Measurements from ENCODE around the gene SLC25A39.
A peak's percentile ranks its signal among the peaks of the same experiment; 100 is the strongest.

The SLC25A39 gene

GRCh38 chr17:44361292-44362260 lies 37.0 kb upstream of the SLC25A39 start:
- Histone ChIP-seq H3K27ac (ENCODE audit: low read depth, low read length) (no peak overlapping the region), H3K9ac (ENCODE audit: low read length) (no peak overlapping the region), H3K4me3 (ENCODE audit: low read depth in 1 of 2, low read length in 2 of 2) (no peak overlapping the region), H3K36me3 (ENCODE audit: insufficient read depth, low read length) (no peaks in the 10 kb centered on the region), H3K27me3 (ENCODE audit: control insufficient read depth in 1 of 2, insufficient read depth in 2 of 2, low read length in 2 of 2) (peaks cover 0 to 14% of the 10 kb centered on the region in 2 donors), H3K4me1 (ENCODE audit: insufficient read depth, low read length) (peaks cover 16% of the 10 kb centered on the region), H3K9me3 (ENCODE audit: low read length) (no peaks in the 10 kb centered on the region)

GRCh38 chr17:44360826-44361225 lies 36.2 kb upstream of the SLC25A39 start:
- Histone ChIP-seq H3K9ac (ENCODE audit: low read length) (no peak overlapping the region), H3K27ac (ENCODE audit: low read depth, low read length) (no peak overlapping the region), H3K4me3 (ENCODE audit: low read depth in 1 of 2, low read length in 2 of 2) (no peak overlapping the region), H3K4me1 (ENCODE audit: insufficient read depth, low read length) (peaks cover 16% of the 10 kb centered on the region), H3K36me3 (ENCODE audit: insufficient read depth, low read length) (no peaks in the 10 kb centered on the region), H3K27me3 (ENCODE audit: control insufficient read depth in 1 of 2, insufficient read depth in 2 of 2, low read length in 2 of 2) (peaks cover 0 to 14% of the 10 kb centered on the region in 2 donors), H3K9me3 (ENCODE audit: low read length) (no peaks in the 10 kb centered on the region)

DNA sequence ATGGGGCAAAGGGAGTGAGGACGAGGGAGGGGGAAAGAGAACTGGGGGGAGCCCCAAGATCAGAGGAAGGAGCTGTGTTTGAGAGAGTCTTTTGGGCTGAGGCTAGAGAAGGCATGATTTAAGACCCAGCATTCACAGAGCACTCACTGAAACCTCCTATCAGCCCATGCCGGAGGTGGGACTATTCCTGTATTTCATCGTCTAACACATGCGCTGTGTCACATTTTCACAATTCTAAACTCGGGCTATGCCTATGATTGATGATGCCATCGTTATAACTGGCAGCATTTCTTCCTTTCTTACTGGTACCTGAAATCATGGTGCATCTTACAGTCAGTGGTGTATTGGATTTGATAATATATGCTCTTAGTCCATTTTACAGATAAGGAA lies 35.5 kb upstream of the SLC25A39 start:
- no peak overlapping the region for H3K9ac ChIP-seq (ENCODE audit: low read length)
- no peak overlapping the region for H3K4me3 ChIP-seq (ENCODE audit: low read depth in 1 of 2, low read length in 2 of 2)
- no peaks in the 10 kb centered on the region for H3K36me3 ChIP-seq (ENCODE audit: insufficient read depth, low read length)
- H3K27me3 ChIP-seq (ENCODE audit: control insufficient read depth in 1 of 2, insufficient read depth in 2 of 2, low read length in 2 of 2) = peaks cover 0 to 14% of the 10 kb centered on the region in 2 donors
- peaks cover 16% of the 10 kb centered on the region for H3K4me1 ChIP-seq (ENCODE audit: insufficient read depth, low read length)
- H3K9me3 ChIP-seq (ENCODE audit: low read length) = no peaks in the 10 kb centered on the region
- H3K27ac ChIP-seq (ENCODE audit: low read depth, low read length) = no peak overlapping the region

DNA sequence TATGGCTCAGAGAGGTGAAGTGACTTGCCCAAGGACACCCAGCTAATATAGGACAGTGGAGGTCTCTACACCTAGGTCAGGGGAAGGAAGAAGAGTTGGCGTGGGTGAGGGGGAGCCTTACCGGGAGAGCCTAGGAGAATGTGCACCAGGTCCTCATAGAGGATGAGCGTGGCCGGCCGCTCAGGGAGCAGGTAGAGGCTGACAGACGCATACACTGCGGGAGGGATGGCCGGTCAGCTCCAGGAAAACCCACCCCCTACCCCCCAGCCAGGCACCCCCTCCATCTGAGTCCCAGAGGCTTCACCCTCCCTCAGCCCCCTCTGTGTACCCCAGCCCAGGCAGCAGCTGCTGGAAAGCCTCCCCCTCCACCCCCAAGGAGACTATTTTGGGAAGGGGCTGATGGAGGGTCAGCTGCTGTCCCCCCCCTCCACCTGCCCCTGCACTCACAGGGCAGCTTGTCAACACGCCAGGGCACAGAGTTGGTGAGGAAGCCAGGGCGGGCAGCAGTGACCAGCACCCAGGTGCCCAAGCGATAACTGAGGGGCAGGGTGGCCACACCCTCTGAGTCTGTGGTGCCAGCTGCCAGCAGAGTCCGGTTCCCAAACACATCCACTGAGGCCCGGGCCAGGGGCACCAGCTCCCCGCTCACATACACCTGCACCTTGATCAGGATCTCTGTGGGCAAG lies 35.0 kb upstream of the SLC25A39 start:
- Histone ChIP-seq H3K27me3 (ENCODE audit: control insufficient read depth in 1 of 2, insufficient read depth in 2 of 2, low read length in 2 of 2) (peaks cover 0 to 14% of the 10 kb centered on the region in 2 donors), H3K4me3 (ENCODE audit: low read depth in 1 of 2, low read length in 2 of 2) (no peak overlapping the region), H3K36me3 (ENCODE audit: insufficient read depth, low read length) (no peaks in the 10 kb centered on the region), H3K27ac (ENCODE audit: low read depth, low read length) (no peak overlapping the region), H3K4me1 (ENCODE audit: insufficient read depth, low read length) (peaks cover 16% of the 10 kb centered on the region), H3K9me3 (ENCODE audit: low read length) (no peaks in the 10 kb centered on the region), H3K9ac (ENCODE audit: low read length) (no peak overlapping the region)

GRCh38 chr17:44359006-44359405 lies 34.4 kb upstream of the SLC25A39 start:
- Histone ChIP-seq H3K27me3 (ENCODE audit: control insufficient read depth in 1 of 2, insufficient read depth in 2 of 2, low read length in 2 of 2) (peaks cover 0 to 14% of the 10 kb centered on the region in 2 donors), H3K9me3 (ENCODE audit: low read length) (no peaks in the 10 kb centered on the region), H3K9ac (ENCODE audit: low read length) (no peak overlapping the region), H3K4me1 (ENCODE audit: insufficient read depth, low read length) (peaks cover 13% of the 10 kb centered on the region), H3K4me3 (ENCODE audit: low read depth in 1 of 2, low read length in 2 of 2) (no peak overlapping the region), H3K36me3 (ENCODE audit: insufficient read depth, low read length) (no peaks in the 10 kb centered on the region), H3K27ac (ENCODE audit: low read depth, low read length) (no peak overlapping the region)

DNA sequence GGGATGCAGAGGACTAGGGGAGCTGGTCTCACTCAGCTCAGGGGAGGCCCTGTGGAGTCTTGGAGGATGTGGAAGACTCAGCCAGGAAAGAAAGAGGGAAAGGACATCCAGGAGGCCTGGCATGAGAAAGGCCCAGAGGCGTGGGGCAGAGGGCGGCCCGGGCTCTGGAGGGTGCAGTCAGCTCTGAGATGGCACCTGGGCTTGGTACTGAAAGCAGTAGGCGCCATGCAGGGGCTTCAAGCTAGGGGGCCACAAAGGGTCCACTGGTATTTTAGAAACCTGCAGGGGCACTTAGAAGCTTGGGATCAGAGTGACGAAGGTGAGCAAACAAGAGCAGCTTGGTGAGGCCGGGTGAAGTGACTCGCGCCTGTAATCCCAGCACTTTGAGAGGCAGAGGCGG lies 33.4 kb upstream of the SLC25A39 start:
- H3K27ac ChIP-seq (ENCODE audit: low read depth, low read length) = no peak overlapping the region
- H3K9ac ChIP-seq (ENCODE audit: low read length) = no peak overlapping the region
- no peaks in the 10 kb centered on the region for H3K9me3 ChIP-seq (ENCODE audit: low read length)
- no peak overlapping the region for H3K4me3 ChIP-seq (ENCODE audit: low read depth in 1 of 2, low read length in 2 of 2)
- H3K36me3 ChIP-seq (ENCODE audit: insufficient read depth, low read length) = peaks cover 3% of the 10 kb centered on the region
- peaks cover 10% of the 10 kb centered on the region for H3K4me1 ChIP-seq (ENCODE audit: insufficient read depth, low read length)
- H3K27me3 ChIP-seq (ENCODE audit: control insufficient read depth in 1 of 2, insufficient read depth in 2 of 2, low read length in 2 of 2) = peaks cover 0 to 11% of the 10 kb centered on the region in 2 donors

- Histone ChIP-seq H3K9ac (ENCODE audit: low read length) (no peak overlapping the region), H3K4me1 (ENCODE audit: insufficient read depth, low read length) (no peaks in the 10 kb centered on the region), H3K36me3 (ENCODE audit: insufficient read depth, low read length) (peaks cover 10% of the 10 kb centered on the region), H3K4me3 (ENCODE audit: low read depth in 1 of 2, low read length in 2 of 2) (no peak overlapping the region), H3K27me3 (ENCODE audit: control insufficient read depth in 1 of 2, insufficient read depth in 2 of 2, low read length in 2 of 2) (no peaks in the 10 kb centered on the region), H3K9me3 (ENCODE audit: low read length) (no peaks in the 10 kb centered on the region), H3K27ac (ENCODE audit: low read depth, low read length) (no peak overlapping the region)
Observed at GRCh38 chr17:44356241-44356640, 31.6 kb upstream of the SLC25A39 start.

DNA sequence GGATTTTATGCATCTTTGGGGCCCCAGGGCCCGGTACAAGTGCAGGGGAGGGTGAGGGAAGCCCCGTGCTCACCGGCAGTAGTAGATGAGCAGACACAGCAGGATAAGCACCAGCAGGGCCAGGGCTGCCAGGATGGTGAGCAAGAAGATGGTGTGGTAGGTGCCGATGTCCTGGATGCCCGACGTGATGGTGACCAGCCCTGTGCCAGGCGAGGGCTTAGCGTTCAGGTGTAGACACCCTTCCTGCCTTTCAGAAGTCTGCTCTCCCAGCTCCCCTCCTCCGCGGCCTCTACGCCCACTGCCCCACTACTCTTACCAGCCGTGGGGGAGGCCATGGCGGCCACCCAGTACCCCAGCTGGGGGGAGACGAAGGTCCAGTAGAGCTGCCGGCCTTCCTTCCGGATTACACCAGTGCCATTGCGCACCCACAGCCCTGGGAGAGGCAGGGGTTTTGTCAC lies 31.0 kb upstream of the SLC25A39 start:
- H3K9me3 ChIP-seq (ENCODE audit: low read length) = no peaks in the 10 kb centered on the region
- H3K4me1 ChIP-seq (ENCODE audit: insufficient read depth, low read length) = no peaks in the 10 kb centered on the region
- H3K27ac ChIP-seq (ENCODE audit: low read depth, low read length) = no peak overlapping the region
- peaks cover 16% of the 10 kb centered on the region for H3K36me3 ChIP-seq (ENCODE audit: insufficient read depth, low read length)
- no peak overlapping the region for H3K9ac ChIP-seq (ENCODE audit: low read length)
- no peaks in the 10 kb centered on the region for H3K27me3 ChIP-seq (ENCODE audit: control insufficient read depth in 1 of 2, insufficient read depth in 2 of 2, low read length in 2 of 2)
- H3K4me3 ChIP-seq (ENCODE audit: low read depth in 1 of 2, low read length in 2 of 2) = no peak overlapping the region

DNA sequence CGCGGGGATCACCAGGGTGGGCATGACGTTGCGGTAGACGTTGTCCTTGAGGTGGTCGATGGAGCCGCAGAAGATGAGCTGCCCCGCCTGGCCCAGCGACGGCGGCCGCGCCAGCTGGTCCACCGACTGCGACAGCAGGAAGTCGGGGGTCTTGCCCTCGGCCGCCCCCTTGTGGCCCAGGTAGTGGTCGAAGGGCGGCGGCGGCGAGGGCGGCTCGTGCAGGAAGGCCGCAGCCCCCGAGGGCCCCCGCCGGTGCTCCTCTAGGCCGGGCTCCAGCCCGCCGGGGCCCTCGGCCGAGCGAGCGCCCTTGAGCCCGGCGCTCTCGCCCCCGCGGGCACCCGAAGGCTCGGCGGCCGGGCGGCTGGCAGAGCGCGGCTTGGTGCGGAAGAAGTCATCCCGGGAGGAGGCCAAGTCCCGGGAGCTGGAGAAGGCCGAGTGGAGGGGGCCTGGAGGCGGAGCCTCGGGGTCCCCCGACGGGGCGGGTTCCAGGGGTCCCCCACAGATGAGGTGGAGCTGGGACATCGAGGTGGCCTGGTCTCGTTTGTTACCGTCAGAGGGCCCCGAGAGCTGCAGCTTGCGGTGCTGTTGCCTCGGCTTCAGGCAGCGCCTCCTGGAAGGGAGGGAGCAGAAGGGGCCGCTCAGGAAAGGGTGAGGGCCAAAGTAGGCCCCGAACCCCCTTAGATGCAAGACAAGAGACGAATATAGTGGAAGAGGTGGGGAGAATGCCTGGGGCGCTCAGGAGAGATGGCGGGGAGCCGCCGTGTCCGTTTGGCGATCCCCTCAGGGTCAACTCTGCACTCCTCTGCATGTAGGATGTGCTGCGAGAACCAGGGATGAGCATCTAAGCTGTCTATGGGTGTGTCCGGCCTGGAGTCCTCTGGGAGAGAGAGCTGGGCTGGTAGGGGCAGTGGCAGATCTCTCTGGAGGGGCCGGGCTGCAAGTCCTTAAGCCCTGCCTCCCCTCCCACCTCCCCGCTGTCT lies 30.2 kb upstream of the SLC25A39 start:
- no peak overlapping the region for H3K4me3 ChIP-seq (ENCODE audit: low read depth in 1 of 2, low read length in 2 of 2)
- no peaks in the 10 kb centered on the region for H3K4me1 ChIP-seq (ENCODE audit: insufficient read depth, low read length)
- no peak overlapping the region for H3K9ac ChIP-seq (ENCODE audit: low read length)
- no peaks in the 10 kb centered on the region for H3K27me3 ChIP-seq (ENCODE audit: control insufficient read depth in 1 of 2, insufficient read depth in 2 of 2, low read length in 2 of 2)
- H3K9me3 ChIP-seq (ENCODE audit: low read length) = no peaks in the 10 kb centered on the region
- no peak overlapping the region for H3K27ac ChIP-seq (ENCODE audit: low read depth, low read length)
- peaks cover 22% of the 10 kb centered on the region for H3K36me3 ChIP-seq (ENCODE audit: insufficient read depth, low read length)

DNA sequence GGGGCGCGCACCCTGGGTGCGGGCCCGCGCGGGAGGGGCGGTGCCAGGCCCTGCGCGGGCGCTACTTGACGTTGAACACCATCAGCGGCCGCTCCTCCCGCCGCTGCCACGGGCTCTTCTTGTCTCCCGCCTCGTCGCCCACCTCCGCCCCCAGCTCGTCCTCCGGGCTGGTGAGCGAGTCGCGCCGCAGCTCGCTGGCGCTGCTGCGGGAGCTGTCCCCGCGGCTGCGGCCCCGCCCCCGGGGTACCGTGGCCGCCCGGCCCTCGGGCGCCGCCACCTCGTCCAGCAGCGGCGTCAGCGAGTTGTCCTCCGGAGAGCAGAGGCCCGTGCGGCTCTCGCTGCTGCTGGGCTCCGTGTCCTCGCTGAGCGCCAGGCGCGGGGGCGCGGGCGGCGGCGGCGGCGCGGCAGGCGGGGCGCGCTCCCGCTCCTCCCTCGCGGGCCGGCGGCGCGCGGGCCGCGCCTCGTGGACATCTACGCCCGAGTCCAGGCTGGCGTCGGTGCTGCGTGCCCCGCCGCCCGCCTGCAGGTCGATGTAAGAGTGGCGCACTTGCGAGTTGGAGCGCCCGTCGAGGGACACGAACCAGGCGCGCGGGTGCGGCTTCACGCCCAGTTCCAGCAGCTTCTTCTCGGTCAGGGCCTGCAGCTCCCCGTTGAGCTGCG lies 29.2 kb upstream of the SLC25A39 start:
- peak overlapping the region in 1 of 2 donors; percentile 35 for H3K4me3 ChIP-seq (ENCODE audit: low read depth in 1 of 2, low read length in 2 of 2)
- H3K9me3 ChIP-seq (ENCODE audit: low read length) = no peaks in the 10 kb centered on the region
- peaks cover 28% of the 10 kb centered on the region for H3K36me3 ChIP-seq (ENCODE audit: insufficient read depth, low read length)
- H3K27ac ChIP-seq (ENCODE audit: low read depth, low read length) = no peak overlapping the region
- H3K4me1 ChIP-seq (ENCODE audit: insufficient read depth, low read length) = no peaks in the 10 kb centered on the region
- no peaks in the 10 kb centered on the region for H3K27me3 ChIP-seq (ENCODE audit: control insufficient read depth in 1 of 2, insufficient read depth in 2 of 2, low read length in 2 of 2)
- H3K9ac ChIP-seq (ENCODE audit: low read length) = no peak overlapping the region
